Upper lobe of left lung (tissue), 4 donors: ENCODE results near the gene SPEM1.

Experiments
- EP300 ChIP-seq, 4 donors: sonication (generic); formaldehyde crosslinking; IDR thresholded peaks; one replicate each; pipeline ENCODE4 v1.5.1; 2017; ENCODE audit warnings: antibody characterized with exemption in 4 of 4, control low read depth in 2 of 4
- POLR2A ChIP-seq, 4 donors: fragments of 450-650 bp; IDR thresholded peaks; one replicate each; pipeline ENCODE4 v1.5.1; 2016 to 2017; ENCODE audit warnings: antibody characterized with exemption in 4 of 4, mild to moderate bottlenecking in 2 of 4
- POLR2AphosphoS5 ChIP-seq, 2 donors: sonication (generic); formaldehyde crosslinking; IDR thresholded peaks; one replicate each; pipeline ENCODE4 v1.5.1; 2017; ENCODE audit warnings: antibody characterized with exemption in 2 of 2
- TF ChIP-seq, protein P1 (sequence below), 6 experiments: fragments of 450-650 bp in 4 of 6; fragments of 200-600 bp in 2 of 6; sonication (generic) in 2 of 6; IDR thresholded peaks; one replicate each; pipeline ENCODE4 v1.5.1; 2016 to 2019; ENCODE audit warnings: antibody characterized with exemption in 6 of 6

DNA sequence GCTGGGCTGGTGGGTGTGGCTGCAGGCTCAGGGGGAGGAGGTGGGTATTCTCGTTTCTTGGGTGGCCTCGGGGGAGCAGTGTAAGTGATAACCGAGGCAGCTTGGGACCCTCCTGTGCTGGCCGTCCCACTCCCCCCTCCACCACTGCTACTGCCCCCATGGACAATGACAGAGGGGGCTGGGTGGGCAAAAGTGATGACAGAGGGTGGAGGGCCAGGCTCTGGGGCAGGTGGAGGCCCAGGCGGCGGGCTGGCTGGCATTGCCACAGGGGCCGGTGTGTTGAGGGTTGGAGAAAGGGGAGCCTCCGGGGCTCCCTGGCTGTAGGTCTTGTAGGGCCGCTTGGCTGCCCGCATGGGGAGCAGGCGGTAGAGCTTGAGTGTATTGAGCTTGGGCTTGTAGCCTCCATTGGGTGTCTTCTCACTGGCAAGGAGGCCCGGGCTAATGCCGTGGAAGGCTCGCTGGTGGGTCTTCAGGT lies 43.3 kb downstream of the SPEM1 start:
- TF ChIP-seq POLR2A (IDR thresholded peaks at IDR 0.05) (no peak), POLR2AphosphoS5 (IDR thresholded peaks at IDR 0.05) (no peak), EP300 (IDR thresholded peaks at IDR 0.05) (no peak)
- TF ChIP-seq, protein P1, sequence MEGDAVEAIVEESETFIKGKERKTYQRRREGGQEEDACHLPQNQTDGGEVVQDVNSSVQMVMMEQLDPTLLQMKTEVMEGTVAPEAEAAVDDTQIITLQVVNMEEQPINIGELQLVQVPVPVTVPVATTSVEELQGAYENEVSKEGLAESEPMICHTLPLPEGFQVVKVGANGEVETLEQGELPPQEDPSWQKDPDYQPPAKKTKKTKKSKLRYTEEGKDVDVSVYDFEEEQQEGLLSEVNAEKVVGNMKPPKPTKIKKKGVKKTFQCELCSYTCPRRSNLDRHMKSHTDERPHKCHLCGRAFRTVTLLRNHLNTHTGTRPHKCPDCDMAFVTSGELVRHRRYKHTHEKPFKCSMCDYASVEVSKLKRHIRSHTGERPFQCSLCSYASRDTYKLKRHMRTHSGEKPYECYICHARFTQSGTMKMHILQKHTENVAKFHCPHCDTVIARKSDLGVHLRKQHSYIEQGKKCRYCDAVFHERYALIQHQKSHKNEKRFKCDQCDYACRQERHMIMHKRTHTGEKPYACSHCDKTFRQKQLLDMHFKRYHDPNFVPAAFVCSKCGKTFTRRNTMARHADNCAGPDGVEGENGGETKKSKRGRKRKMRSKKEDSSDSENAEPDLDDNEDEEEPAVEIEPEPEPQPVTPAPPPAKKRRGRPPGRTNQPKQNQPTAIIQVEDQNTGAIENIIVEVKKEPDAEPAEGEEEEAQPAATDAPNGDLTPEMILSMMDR (IDR thresholded peaks at IDR 0.05): no peak
